ENCODE data around the gene SORBS2.

DNA sequence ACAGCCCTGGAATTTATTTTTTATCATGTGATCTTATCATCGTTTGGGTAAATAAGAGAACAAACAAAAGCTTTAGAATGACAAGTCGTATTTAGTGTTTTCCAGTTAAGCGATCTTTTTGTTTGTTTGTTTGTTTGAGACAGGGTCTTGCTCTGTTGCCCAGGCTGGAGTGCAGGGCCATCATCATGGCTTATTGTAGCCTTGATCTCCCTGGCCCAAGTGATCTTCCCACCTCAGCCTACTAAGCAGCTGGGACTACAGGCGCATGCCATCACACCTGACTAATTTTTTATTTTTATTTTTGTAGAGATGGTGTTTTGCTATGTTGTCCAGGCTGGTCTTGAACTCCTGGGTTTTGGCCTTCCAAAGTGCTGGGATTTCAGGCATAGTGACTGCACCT is 219.6 kb downstream of the SORBS2 start:
- TF ChIP-seq, protein P1, sequence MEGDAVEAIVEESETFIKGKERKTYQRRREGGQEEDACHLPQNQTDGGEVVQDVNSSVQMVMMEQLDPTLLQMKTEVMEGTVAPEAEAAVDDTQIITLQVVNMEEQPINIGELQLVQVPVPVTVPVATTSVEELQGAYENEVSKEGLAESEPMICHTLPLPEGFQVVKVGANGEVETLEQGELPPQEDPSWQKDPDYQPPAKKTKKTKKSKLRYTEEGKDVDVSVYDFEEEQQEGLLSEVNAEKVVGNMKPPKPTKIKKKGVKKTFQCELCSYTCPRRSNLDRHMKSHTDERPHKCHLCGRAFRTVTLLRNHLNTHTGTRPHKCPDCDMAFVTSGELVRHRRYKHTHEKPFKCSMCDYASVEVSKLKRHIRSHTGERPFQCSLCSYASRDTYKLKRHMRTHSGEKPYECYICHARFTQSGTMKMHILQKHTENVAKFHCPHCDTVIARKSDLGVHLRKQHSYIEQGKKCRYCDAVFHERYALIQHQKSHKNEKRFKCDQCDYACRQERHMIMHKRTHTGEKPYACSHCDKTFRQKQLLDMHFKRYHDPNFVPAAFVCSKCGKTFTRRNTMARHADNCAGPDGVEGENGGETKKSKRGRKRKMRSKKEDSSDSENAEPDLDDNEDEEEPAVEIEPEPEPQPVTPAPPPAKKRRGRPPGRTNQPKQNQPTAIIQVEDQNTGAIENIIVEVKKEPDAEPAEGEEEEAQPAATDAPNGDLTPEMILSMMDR (IDR thresholded peaks at IDR 0.05; ENCODE audit: borderline replicate concordance, extremely low read depth, low read length, poor library complexity, severe bottlenecking): no peak
- no peak for TF ChIP-seq EZH2 (IDR thresholded peaks at IDR 0.05; ENCODE audit: borderline replicate concordance, low read depth, low read length, severe bottlenecking)

All from DND-41 (cell line).